GM12872 (cell line): ENCODE data around the gene TBC1D21.

Source experiments
- CTCF ChIP-seq: IDR thresholded peaks from 3 replicates; pipeline ENCODE4 v1.5.1; 2011; ENCODE audit warnings: low read depth, mild to moderate bottlenecking, low read length, moderate library complexity; ENCODE audit not compliant: insufficient read depth

The TBC1D21 gene

GRCh38 chr15:73850228-73850627 lies 23.1 kb upstream of the TBC1D21 start:
- TF ChIP-seq CTCF, result no peak

- no peak for TF ChIP-seq CTCF
Measured at GRCh38 chr15:73851689-73852088, 21.7 kb upstream of the TBC1D21 start.

- TF ChIP-seq CTCF, result no peak
Measured at GRCh38 chr15:73852507-73852906, 20.9 kb upstream of the TBC1D21 start.

GRCh38 chr15:73854265-73854664 lies 19.1 kb upstream of the TBC1D21 start:
- no peak for TF ChIP-seq CTCF

GRCh38 chr15:73856458-73857192 lies 16.7 kb upstream of the TBC1D21 start:
- no peak for TF ChIP-seq CTCF

GRCh38 chr15:73857193-73857920 lies 16.0 kb upstream of the TBC1D21 start:
- no peak for TF ChIP-seq CTCF

- no peak for TF ChIP-seq CTCF
Measured at GRCh38 chr15:73858062-73858461, 15.3 kb upstream of the TBC1D21 start.
